Keratinocyte (primary cell): Measurements from ENCODE around the gene FHIP1A. TPM values are rescaled to one million over a fixed set of nuclear protein-coding genes. Genes with fewer than 3 reads are reported as not detected.

Experiments used
- DNase-seq: peaks from one replicate; pipeline ENCODE4 v3.0.0-alpha.2; 2011; ENCODE audit warnings: low read depth, missing footprints, low spot score
- FAIRE-seq: peaks from 2 replicates; lab custom pipeline; 2011; peaks lifted over from hg19 to GRCh38; lab: Jason Lieb, UNC
- H2AFZ ChIP-seq: 2 replicates; pipeline ENCODE4 v1.6.0; 2012; ENCODE audit warnings: low read length, control low read depth, inconsistent platforms; ENCODE audit not compliant: control insufficient read depth
- H3K27ac ChIP-seq: 2 replicates; pipeline ENCODE4 v1.5.1; 2011; ENCODE audit warnings: low read length; ENCODE audit not compliant: control insufficient read depth, insufficient read depth
- H3K27me3 ChIP-seq: 3 replicates; pipeline ENCODE4 v1.6.0; 2011; ENCODE audit warnings: low read length; ENCODE audit not compliant: control insufficient read depth, insufficient read depth; ENCODE audit errors: extremely low read depth
- H3K36me3 ChIP-seq, 2 experiments: 2 replicates in 1 of 2; 3 replicates in 1 of 2; pipeline ENCODE4 v1.5.1; 2011; ENCODE audit warnings: low read length in 2 of 2, mild to moderate bottlenecking in 1 of 2; ENCODE audit not compliant: control insufficient read depth in 2 of 2, insufficient read depth in 2 of 2; ENCODE audit errors: extremely low read depth in 1 of 2
- H3K4me1 ChIP-seq: 3 replicates; pipeline ENCODE4 v1.5.1; 2011; ENCODE audit warnings: low read length; ENCODE audit not compliant: control insufficient read depth, insufficient read depth; ENCODE audit errors: extremely low read depth
- H3K4me2 ChIP-seq: 3 replicates; pipeline ENCODE4 v1.6.0; 2011; ENCODE audit warnings: low read depth, low read length; ENCODE audit not compliant: control insufficient read depth, insufficient read depth; ENCODE audit errors: extremely low read depth
- H3K4me3 ChIP-seq, 3 experiments: fragments of 200-600 bp in 1 of 3; sonication (generic) in 1 of 3; 2 replicates in 2 of 3; 3 replicates in 1 of 3; pipeline ENCODE4 v1.5.1; 2011 to 2016; ENCODE audit warnings: low read length in 3 of 3, mild to moderate bottlenecking in 3 of 3, control low read depth in 2 of 3, inconsistent platforms in 1 of 3, low read depth in 1 of 3, mixed read lengths in 1 of 3, mixed run types in 1 of 3, moderate library complexity in 1 of 3; ENCODE audit not compliant: control insufficient read depth in 2 of 3, insufficient read depth in 2 of 3; ENCODE audit errors: extremely low read depth in 1 of 3
- H3K79me2 ChIP-seq: 2 replicates; pipeline ENCODE4 v1.6.0; 2012; ENCODE audit warnings: low read length; ENCODE audit not compliant: control insufficient read depth, insufficient read depth
- H3K9ac ChIP-seq: 3 replicates; pipeline ENCODE4 v1.6.0; 2011; ENCODE audit warnings: low read length; ENCODE audit not compliant: control insufficient read depth, insufficient read depth; ENCODE audit errors: extremely low read depth
- H3K9me1 ChIP-seq: 3 replicates; pipeline ENCODE4 v1.6.0; 2011; ENCODE audit warnings: low read length; ENCODE audit not compliant: control insufficient read depth, insufficient read depth; ENCODE audit errors: extremely low read depth
- H3K9me3 ChIP-seq: 2 replicates; pipeline ENCODE4 v1.5.1; 2012; ENCODE audit warnings: low read depth, low read length; ENCODE audit not compliant: control insufficient read depth
- H4K20me1 ChIP-seq: 3 replicates; pipeline ENCODE4 v1.6.0; 2011; ENCODE audit warnings: low read length; ENCODE audit not compliant: control insufficient read depth, insufficient read depth; ENCODE audit errors: extremely low read depth
- CTCF ChIP-seq, 3 experiments: IDR thresholded peaks in 1 of 3; conservative IDR thresholded peaks in 1 of 3; optimal IDR thresholded peaks in 1 of 3; 2 replicates in 2 of 3; 3 replicates in 1 of 3; pipeline versions ENCODE3 to v1.5.1; 2011; ENCODE audit warnings: low read length in 3 of 3, mild to moderate bottlenecking in 3 of 3, moderate library complexity in 2 of 3, control low read depth in 1 of 3, inconsistent platforms in 1 of 3; ENCODE audit not compliant: insufficient read depth in 2 of 3; ENCODE audit errors: extremely low read depth in 1 of 3
- EZH2 ChIP-seq: IDR thresholded peaks from one replicate; pipeline ENCODE4 v1.6.1; 2012; ENCODE audit warnings: inconsistent platforms, mild to moderate bottlenecking, low read length, moderate library complexity
- dilution Hi-C: fragments of 300-500 bp; cut with MboI; formaldehyde crosslinking; loops from one replicate; pipeline ENCODE4 v1.7.0; 2020; ENCODE audit warnings: low sequenced_read_pairs; ENCODE audit not compliant: extremely low pct_ligation_motif_present
- polyA plus RNA-seq, 5 experiments: library from polyadenylated mRNA; depleted of rRNA in 3 of 5; stranded (reverse) in 3 of 5; stranded (forward) in 1 of 5; unstranded in 1 of 5; fragments of >200 nt; gene quantifications; 1 replicate in 1 of 5; 2 replicates in 3 of 5; 3 replicates in 1 of 5; pipeline versions ENCODE4 v1.2.1 to v1.2.3, GENCODE V29; 2011 to 2012; ENCODE audit warnings: missing spikeins in 2 of 5, low read depth in 1 of 5, low replicate concordance in 1 of 5

Gene FHIP1A
- polyA plus RNA-seq, 1 donor (not counting 4 experiments of a cell fraction or from before 2014, with no cell fraction given), result 13.4 TPM

GRCh38 chr4:151415978-151416377 is 7.0 kb downstream of the FHIP1A start:
- DNase-seq (no peak), FAIRE-seq (no peak)
- H3K4me1 ChIP-seq, result peaks cover 62% of the 10 kb centered on the region
- peak overlapping the region in 1 of 3 experiments; percentile 36 for H3K4me3 ChIP-seq
- no peak for TF ChIP-seq CTCF (optimal IDR thresholded peaks at IDR 0.05 in 1 of 3, IDR thresholded peaks at IDR 0.05 in 1 of 3, conservative IDR thresholded peaks at IDR 0.05 in 1 of 3; ENCODE audit: extremely low read depth in 1 of 3, insufficient read depth in 2 of 3, low read length in 3 of 3)
- no peak for TF ChIP-seq EZH2
- dilution Hi-C loops, result no loop called here
- H3K9me3 ChIP-seq, result no peaks in the 10 kb centered on the region
- H3K9ac ChIP-seq, result no peak overlapping the region
- peak overlapping the region; percentile 93 for H3K4me2 ChIP-seq
- peaks cover 46% of the 10 kb centered on the region for H3K79me2 ChIP-seq
- H3K27ac ChIP-seq, result peak overlapping the region; percentile 92
- H2AFZ ChIP-seq, result no peak overlapping the region
- no peaks in the 10 kb centered on the region for H3K9me1 ChIP-seq
- H3K36me3 ChIP-seq, result no peaks in the 10 kb centered on the region
- no peaks in the 10 kb centered on the region for H3K27me3 ChIP-seq
- no peaks in the 10 kb centered on the region for H4K20me1 ChIP-seq

- Histone ChIP-seq H4K20me1 (no peaks in the 10 kb centered on the region), H3K4me3 (peak overlapping the region; percentile 0 to 66 (median 62)), H3K27ac (peak overlapping the region; percentile 92), H3K9me3 (no peaks in the 10 kb centered on the region), H3K36me3 (no peaks in the 10 kb centered on the region), H3K9me1 (no peaks in the 10 kb centered on the region), H2AFZ (peak overlapping the region; percentile 64), H3K79me2 (peaks cover 42% of the 10 kb centered on the region), H3K9ac (peak overlapping the region; percentile 65), H3K4me1 (peaks cover 52% of the 10 kb centered on the region), H3K4me2 (peak overlapping the region; percentile 93), H3K27me3 (no peaks in the 10 kb centered on the region)
- peak; percentile 96 for FAIRE-seq
- dilution Hi-C loops, result no loop called here
- TF ChIP-seq EZH2 (no peak), CTCF (optimal IDR thresholded peaks at IDR 0.05 in 1 of 3, IDR thresholded peaks at IDR 0.05 in 1 of 3, conservative IDR thresholded peaks at IDR 0.05 in 1 of 3; ENCODE audit: extremely low read depth in 1 of 3, insufficient read depth in 2 of 3, low read length in 3 of 3) (no peak)
- DNase-seq, result peak; percentile 84
Observed at GRCh38 chr4:151417164-151417571, 8.2 kb downstream of the FHIP1A start.
